ENCODE results near the gene CACNB4.
"Not testable (repeated sequence)": the region's sequence is repeated elsewhere in the genome, so short reads cannot be mapped to it uniquely, and the experiment has no call there.

The CACNB4 gene

DNA sequence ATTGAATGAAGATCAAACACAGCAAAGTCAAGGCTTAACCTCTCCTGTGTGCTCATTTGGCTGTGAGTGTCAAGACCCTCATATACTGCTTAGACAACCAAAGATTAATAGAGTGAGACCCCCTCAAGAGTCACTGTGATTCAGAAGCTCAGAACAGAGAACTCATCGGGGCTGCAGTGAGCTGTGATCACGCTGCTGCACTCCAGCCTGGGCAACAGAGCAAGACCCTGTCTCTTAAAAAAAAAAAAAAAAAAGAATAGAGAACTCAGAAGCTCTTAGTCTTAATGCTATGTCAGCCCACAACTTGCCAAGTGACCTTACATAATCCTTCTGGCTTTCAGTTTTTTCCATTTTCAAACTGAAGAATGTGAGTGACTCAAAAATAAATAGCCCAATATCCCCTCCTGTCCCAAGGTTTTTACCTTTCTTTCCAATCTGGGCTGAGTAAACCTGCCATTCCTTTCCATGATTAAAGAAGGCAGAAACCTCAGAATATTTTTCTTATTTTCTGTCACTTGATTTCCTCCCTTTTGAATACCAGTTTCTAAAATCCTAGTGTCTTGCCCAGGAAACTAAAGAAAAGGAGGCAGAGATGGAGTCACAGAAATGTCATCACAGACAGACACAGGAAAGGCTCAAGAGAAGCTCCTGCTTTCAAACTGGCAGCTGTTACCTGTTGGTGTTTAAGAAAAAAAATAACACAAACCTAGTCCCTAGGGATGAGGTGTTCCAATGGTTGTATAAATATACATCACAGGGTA, 102.4 kb downstream of the CACNB4 start:
- no peaks in the 10 kb centered on the region for H3K27me3 ChIP-seq (ENCODE audit: insufficient read depth, poor library complexity, severe bottlenecking)
- H3K27ac ChIP-seq (replicated peaks): no peak overlapping the region
- no peak for DNase-seq (ENCODE audit: low read depth in 1 of 2, low spot score in 1 of 2)
- no peak for TF ChIP-seq SPI1 (IDR thresholded peaks at IDR 0.05; ENCODE audit: borderline replicate concordance, low read depth)
- no peak for TF ChIP-seq CTCF (IDR thresholded peaks at IDR 0.05; ENCODE audit: insufficient read depth, low read length)
- TF ChIP-seq, protein P1, sequence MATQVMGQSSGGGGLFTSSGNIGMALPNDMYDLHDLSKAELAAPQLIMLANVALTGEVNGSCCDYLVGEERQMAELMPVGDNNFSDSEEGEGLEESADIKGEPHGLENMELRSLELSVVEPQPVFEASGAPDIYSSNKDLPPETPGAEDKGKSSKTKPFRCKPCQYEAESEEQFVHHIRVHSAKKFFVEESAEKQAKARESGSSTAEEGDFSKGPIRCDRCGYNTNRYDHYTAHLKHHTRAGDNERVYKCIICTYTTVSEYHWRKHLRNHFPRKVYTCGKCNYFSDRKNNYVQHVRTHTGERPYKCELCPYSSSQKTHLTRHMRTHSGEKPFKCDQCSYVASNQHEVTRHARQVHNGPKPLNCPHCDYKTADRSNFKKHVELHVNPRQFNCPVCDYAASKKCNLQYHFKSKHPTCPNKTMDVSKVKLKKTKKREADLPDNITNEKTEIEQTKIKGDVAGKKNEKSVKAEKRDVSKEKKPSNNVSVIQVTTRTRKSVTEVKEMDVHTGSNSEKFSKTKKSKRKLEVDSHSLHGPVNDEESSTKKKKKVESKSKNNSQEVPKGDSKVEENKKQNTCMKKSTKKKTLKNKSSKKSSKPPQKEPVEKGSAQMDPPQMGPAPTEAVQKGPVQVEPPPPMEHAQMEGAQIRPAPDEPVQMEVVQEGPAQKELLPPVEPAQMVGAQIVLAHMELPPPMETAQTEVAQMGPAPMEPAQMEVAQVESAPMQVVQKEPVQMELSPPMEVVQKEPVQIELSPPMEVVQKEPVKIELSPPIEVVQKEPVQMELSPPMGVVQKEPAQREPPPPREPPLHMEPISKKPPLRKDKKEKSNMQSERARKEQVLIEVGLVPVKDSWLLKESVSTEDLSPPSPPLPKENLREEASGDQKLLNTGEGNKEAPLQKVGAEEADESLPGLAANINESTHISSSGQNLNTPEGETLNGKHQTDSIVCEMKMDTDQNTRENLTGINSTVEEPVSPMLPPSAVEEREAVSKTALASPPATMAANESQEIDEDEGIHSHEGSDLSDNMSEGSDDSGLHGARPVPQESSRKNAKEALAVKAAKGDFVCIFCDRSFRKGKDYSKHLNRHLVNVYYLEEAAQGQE (IDR thresholded peaks at IDR 0.05; ENCODE audit: insufficient replicate concordance, low read depth): no peak
- no peak for TF ChIP-seq GABPA (IDR thresholded peaks at IDR 0.05; ENCODE audit: low read depth)
- no peak for TF ChIP-seq POLR2AphosphoS5 (IDR thresholded peaks at IDR 0.05; ENCODE audit: low read depth)
- no peak overlapping the region for H3K4me3 ChIP-seq (replicated peaks; ENCODE audit: insufficient read depth, low read length)

DNA sequence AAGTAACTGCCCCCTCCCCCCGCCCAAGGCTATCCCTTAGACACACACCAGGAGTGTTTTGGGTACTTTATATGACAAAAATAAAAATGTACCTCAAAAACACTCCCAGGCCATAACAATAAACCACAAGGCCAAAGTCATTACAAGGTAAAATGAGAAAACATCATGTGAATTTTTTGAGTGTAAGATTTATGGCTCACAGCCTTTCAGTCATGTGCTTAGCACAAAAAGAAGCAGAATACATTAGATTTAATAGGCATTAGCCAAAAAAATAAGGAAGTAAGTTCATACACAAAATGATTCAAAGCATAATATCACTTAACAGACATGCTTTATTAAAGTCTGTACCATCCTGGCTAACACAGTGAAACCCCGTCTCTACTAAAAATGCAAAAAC, 103.7 kb downstream of the CACNB4 start:
- Histone ChIP-seq H3K27ac (replicated peaks) (no peak overlapping the region), H3K4me3 (replicated peaks; ENCODE audit: insufficient read depth, low read length) (no peak overlapping the region), H3K27me3 (ENCODE audit: insufficient read depth, poor library complexity, severe bottlenecking) (no peaks in the 10 kb centered on the region)
- no peak for DNase-seq (ENCODE audit: low read depth in 1 of 2, low spot score in 1 of 2)
- TF ChIP-seq POLR2AphosphoS5 (IDR thresholded peaks at IDR 0.05; ENCODE audit: low read depth) (no peak), CTCF (IDR thresholded peaks at IDR 0.05; ENCODE audit: insufficient read depth, low read length) (no peak), GABPA (IDR thresholded peaks at IDR 0.05; ENCODE audit: low read depth) (no peak), SPI1 (IDR thresholded peaks at IDR 0.05; ENCODE audit: borderline replicate concordance, low read depth) (no peak)
- TF ChIP-seq, protein P1 (IDR thresholded peaks at IDR 0.05; ENCODE audit: insufficient replicate concordance, low read depth): no peak

- not testable (repeated sequence) for DNase-seq (ENCODE audit: low read depth in 1 of 2, low spot score in 1 of 2); H3K27ac ChIP-seq (replicated peaks); H3K27me3 ChIP-seq (ENCODE audit: insufficient read depth, poor library complexity, severe bottlenecking); H3K4me3 ChIP-seq (replicated peaks; ENCODE audit: insufficient read depth, low read length)
Observed at GRCh38 chr2:151994178-151994577, 104.7 kb downstream of the CACNB4 start.

GRCh38 chr2:151991010-151991409, 107.8 kb downstream of the CACNB4 start:
- TF ChIP-seq POLR2AphosphoS5 (IDR thresholded peaks at IDR 0.05; ENCODE audit: low read depth) (no peak), SPI1 (IDR thresholded peaks at IDR 0.05; ENCODE audit: borderline replicate concordance, low read depth) (no peak), GABPA (IDR thresholded peaks at IDR 0.05; ENCODE audit: low read depth) (no peak), CTCF (IDR thresholded peaks at IDR 0.05; ENCODE audit: insufficient read depth, low read length) (no peak)
- TF ChIP-seq, protein P1 (IDR thresholded peaks at IDR 0.05; ENCODE audit: insufficient replicate concordance, low read depth): no peak
- no peak overlapping the region for H3K27ac ChIP-seq (replicated peaks)
- no peak overlapping the region for H3K4me3 ChIP-seq (replicated peaks; ENCODE audit: insufficient read depth, low read length)
- no peaks in the 10 kb centered on the region for H3K27me3 ChIP-seq (ENCODE audit: insufficient read depth, poor library complexity, severe bottlenecking)
- no peak for DNase-seq (ENCODE audit: low read depth in 1 of 2, low spot score in 1 of 2)
